ENCODE results near the gene SOWAHA. TPM values are rescaled to one million over a fixed set of nuclear protein-coding genes. Genes with fewer than 3 reads are reported as not detected.

SOWAHA gene
- total and polyA plus RNA-seq, 2 of the 8 experiments (the other 6 are each of a cell fraction or from before 2014, with no cell fraction given): 0.09 to 0.11 TPM

GRCh38 chr5:132838516-132839282 lies 25.6 kb downstream of the SOWAHA start:
- WGBS, 2 experiments (ENCODE audit: extremely low coverage in 1 of 2, insufficient coverage in 1 of 2, insufficient read length in 1 of 2, insufficient replicate concordance in 2 of 2, low coverage in 1 of 2, low lambda C conversion rate in 2 of 2, missing lambda C conversion rate in 1 of 2): 90% methylated on average over 3 of the region's 3 CpGs; no CpG with 5 or more reads in 1 of the 2 experiments
- TF ChIP-seq BRCA1 (IDR thresholded peaks at IDR 0.05; ENCODE audit: low read depth, low read length) (no peak), POLR2A (IDR thresholded peaks at IDR 0.05; ENCODE audit: control extremely low read depth in 1 of 2, low read depth in 2 of 2, low read length in 2 of 2) (no peak), MAX (IDR thresholded peaks at IDR 0.05) (no peak), HDAC6 (IDR thresholded peaks at IDR 0.05; ENCODE audit: low read depth, low read length) (no peak), SP2 (IDR thresholded peaks at IDR 0.05; ENCODE audit: low read length) (no peak), SIRT6 (IDR thresholded peaks at IDR 0.05; ENCODE audit: low read length) (no peak), BACH1 (IDR thresholded peaks at IDR 0.05; ENCODE audit: low read length) (no peak), MAFK (IDR thresholded peaks at IDR 0.05; ENCODE audit: low read depth, low read length) (no peak), KDM5A (IDR thresholded peaks at IDR 0.05; ENCODE audit: low read length) (no peak), GABPA (IDR thresholded peaks at IDR 0.05; ENCODE audit: borderline replicate concordance, insufficient read depth, low read length) (no peak)
- no peak overlapping the region for H3K4me3 ChIP-seq (ENCODE audit: extremely low read depth in 1 of 4, insufficient read depth in 2 of 4, low read depth in 3 of 4, low read length in 4 of 4)
- DNase-seq (ENCODE audit: low read depth in 1 of 2, low spot score in 2 of 2) (no peak), FAIRE-seq (no peak)
- H2BK12ac ChIP-seq (ENCODE audit: low read depth, low read length): no peak overlapping the region
- no peaks in the 10 kb centered on the region for H4K20me1 ChIP-seq (replicated peaks in 1 of 2; ENCODE audit: control insufficient read depth in 1 of 2, insufficient read depth in 2 of 2, low read length in 2 of 2)
- H3K79me2 ChIP-seq (ENCODE audit: control insufficient read depth in 1 of 2, insufficient read depth in 2 of 2, low read length in 2 of 2): no peaks in the 10 kb centered on the region
- H3K23me2 ChIP-seq (ENCODE audit: low read depth, low read length): no peaks in the 10 kb centered on the region
- no peaks in the 10 kb centered on the region for H3K36me3 ChIP-seq (ENCODE audit: control insufficient read depth in 2 of 4, insufficient read depth in 4 of 4, low read length in 3 of 4)
- ChIA-PET CTCF (ENCODE audit: partially characterized antibody) (interaction anchor here (0.6 to 25.6 kb wide), 3 partner anchors 8 to 92 kb away, joined by 4 to 465 read pairs (median 10); partner anchors contain the start of genes GDF9, LEAP2, SHROOM1 and UQCRQ), POLR2A (ENCODE audit: partially characterized antibody) (interaction anchor here (1.7 kb wide), 1 partner anchor 14 kb away, joined by 3 read pairs; no protein-coding TSS in a partner anchor)
- H3K27me3 ChIP-seq (replicated peaks in 1 of 4; ENCODE audit: control insufficient read depth in 3 of 4, extremely low read depth in 1 of 4, insufficient read depth in 3 of 4, low read length in 3 of 4): no peaks in the 10 kb centered on the region
- H2BK120ac ChIP-seq (replicated peaks; ENCODE audit: low read depth, low read length): no peak overlapping the region
- H3K79me1 ChIP-seq (ENCODE audit: low read depth, low read length): no peaks in the 10 kb centered on the region
- H2BK15ac ChIP-seq (ENCODE audit: low read length): no peak overlapping the region
- H3K4me1 ChIP-seq (replicated peaks in 1 of 4; ENCODE audit: control insufficient read depth in 3 of 4, insufficient read depth in 4 of 4, low read length in 3 of 4): no peaks in the 10 kb centered on the region
- no peak overlapping the region for H2BK5ac ChIP-seq (ENCODE audit: low read depth, low read length)
- no peak overlapping the region for H3K9ac ChIP-seq (replicated peaks in 1 of 4; ENCODE audit: extremely low read depth in 1 of 4, low read depth in 3 of 4, low read length in 3 of 4)
- H3K23ac ChIP-seq (ENCODE audit: insufficient read length): no peak overlapping the region
- no peak overlapping the region for H2AK5ac ChIP-seq (ENCODE audit: low read depth, low read length)
- no peak overlapping the region for H4K8ac ChIP-seq (ENCODE audit: extremely low read depth, insufficient read depth, low read length)
- no peak overlapping the region for H2BK20ac ChIP-seq (ENCODE audit: low read length)
- H3K9me3 ChIP-seq (ENCODE audit: insufficient read depth in 2 of 2, low read depth in 1 of 2, low read length in 1 of 2): no peaks in the 10 kb centered on the region
- no peak overlapping the region for H4K91ac ChIP-seq (replicated peaks; ENCODE audit: insufficient read length, low read length)
- H3K14ac ChIP-seq (ENCODE audit: insufficient read length): no peak overlapping the region
- H3K56ac ChIP-seq (replicated peaks; ENCODE audit: insufficient read length, low read depth, low read length): no peak overlapping the region
- H2AFZ ChIP-seq (ENCODE audit: low read length): no peak overlapping the region
- no peak overlapping the region for H3K18ac ChIP-seq (ENCODE audit: extremely low read depth, low read length)
- H3K4ac ChIP-seq (replicated peaks; ENCODE audit: insufficient read length, low read depth, low read length): no peak overlapping the region
- H3K4me2 ChIP-seq (ENCODE audit: insufficient read depth in 1 of 2, low read depth in 2 of 2, low read length in 2 of 2): no peak overlapping the region
- H4K5ac ChIP-seq (ENCODE audit: insufficient read length, low read depth, low read length): no peak overlapping the region
- H3K27ac ChIP-seq (ENCODE audit: low read depth, low read length): no peak overlapping the region
